GM03348 (cell line): ENCODE measurements around the gene C1orf174.

Experiments
- DNase-seq: peaks from one replicate; pipeline ENCODE4 v3.0.0; 2012; ENCODE audit warnings: low spot score

C1orf174 gene

GRCh38 chr1:3900150-3900968, at the start of gene C1orf174:
C1orf174 (minus strand) TSS chr1:3900272; CDS start chr1:3900186, 86 bp downstream.
- DNase-seq = peak; percentile 99

- DNase-seq = no peak
Observed at GRCh38 chr1:3948344-3948743, 48.3 kb upstream of the C1orf174 start.

GRCh38 chr1:3945916-3946840, 46.1 kb upstream of the C1orf174 start:
- no peak for DNase-seq

DNA sequence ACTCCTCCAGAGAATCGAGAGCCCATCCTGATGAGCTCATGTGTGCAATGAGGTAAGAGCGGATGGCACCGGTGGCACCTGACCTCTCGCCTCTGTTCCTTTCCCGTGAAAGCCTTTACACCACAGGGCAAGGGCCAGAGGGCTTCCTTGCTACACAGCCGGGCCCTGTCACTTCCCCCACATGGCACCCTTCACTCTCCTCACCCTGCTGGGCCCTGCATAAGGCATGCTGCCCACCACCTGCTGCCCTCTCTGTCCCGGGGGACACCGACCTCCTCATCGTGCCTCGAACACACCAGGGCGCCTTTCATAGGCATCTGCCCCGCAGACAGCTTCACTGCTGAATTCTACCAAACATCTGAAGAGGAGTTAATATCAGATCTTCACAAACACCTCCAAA, 45.1 kb upstream of the C1orf174 start:
- DNase-seq = no peak

DNA sequence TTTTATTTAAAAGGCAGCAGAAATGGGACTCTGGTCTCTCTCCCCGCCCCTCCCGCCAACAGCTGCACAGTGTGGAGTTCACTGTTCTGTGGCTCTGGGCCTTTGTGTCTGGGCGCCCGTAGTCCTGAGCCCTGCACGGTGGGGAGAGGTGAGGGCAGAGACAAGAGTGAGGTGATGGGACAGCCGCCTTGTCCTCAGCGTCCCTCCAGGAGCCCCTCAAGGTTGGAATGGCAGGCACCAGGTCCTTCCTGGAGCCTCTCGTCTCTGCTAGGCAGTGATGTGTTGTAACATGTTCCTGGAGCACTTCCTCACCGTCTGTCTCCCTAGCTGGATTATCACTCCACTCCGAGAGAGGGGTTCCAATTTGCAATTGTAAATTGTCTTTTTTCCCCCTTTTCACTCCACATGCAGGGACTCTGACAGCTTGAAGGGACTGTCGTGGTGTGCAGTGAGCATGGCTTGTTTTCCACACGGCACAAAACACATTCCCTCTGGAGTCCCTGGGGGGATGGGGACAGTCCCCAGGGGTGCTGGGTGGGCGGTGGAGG, 44.6 kb upstream of the C1orf174 start:
- DNase-seq = no peak

DNA sequence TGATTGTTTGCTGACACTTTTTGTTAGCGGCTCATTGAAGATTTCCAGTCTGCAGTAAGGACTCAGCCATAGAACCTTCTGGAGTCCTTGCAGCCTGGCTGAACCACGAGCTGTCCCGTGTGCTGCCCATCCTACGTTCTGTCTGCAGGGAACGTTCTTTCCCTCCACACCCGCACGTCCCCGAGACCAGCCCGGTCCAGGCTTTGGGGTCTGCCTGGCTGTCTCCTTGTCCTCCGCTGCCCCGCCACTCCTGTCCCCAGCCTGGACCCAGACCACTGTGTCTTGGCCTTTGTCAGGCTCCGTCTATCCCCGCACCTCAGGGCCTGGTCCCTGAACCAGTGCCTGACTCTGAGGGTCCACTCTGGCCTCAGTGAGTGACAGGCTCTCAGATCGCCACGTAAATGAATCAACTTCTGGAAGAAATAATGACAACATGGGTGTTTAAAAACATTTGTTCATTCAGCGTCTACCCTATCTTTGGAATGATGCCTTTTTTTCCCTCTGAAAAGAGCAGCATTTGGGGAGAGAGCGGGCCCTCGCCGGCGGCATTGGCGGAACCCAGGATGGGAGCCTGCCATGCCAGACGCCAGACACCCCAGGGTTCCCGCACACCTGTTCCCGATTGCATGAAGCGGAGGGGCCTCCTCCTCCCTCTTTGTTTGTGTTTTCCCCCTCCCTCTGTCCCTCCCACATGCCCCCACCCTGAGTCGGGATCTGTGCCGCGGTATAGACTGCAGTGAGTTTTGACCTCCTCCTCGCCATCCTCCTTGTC, 43.9 kb upstream of the C1orf174 start:
- no peak for DNase-seq

- no peak for DNase-seq
Observed at GRCh38 chr1:3943123-3943431, 43.0 kb upstream of the C1orf174 start.

- no peak for DNase-seq
Observed at GRCh38 chr1:3942416-3943122, 42.5 kb upstream of the C1orf174 start.

DNA sequence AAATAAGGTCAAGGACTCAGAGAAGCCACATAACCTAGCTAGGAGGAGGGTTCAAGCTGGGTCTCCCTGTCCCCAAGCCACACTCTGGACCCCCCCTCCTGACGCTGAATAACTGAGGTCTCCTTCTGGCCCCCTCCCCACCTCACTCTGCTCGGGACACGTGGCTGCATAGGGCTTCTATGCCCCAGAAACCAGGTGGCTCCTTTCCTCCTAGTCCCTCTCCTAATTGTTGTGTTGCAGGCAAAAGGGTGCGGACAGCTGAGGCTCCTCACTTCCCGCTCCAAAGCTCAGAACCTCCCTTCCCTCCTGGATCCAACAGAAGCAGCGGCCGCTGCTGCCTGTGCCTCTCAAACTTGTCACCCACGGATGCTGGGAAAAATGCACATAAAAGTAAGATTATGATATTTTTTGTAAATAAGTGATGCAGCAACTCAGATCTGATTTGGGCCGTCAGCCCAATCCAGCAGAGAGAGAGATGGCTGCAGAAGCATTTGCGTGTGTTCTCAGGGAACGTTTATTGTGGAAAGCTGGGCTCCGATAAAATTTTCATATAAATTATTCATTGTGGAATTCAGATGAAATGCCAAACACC, 40.8 kb upstream of the C1orf174 start:
- no peak for DNase-seq

DNA sequence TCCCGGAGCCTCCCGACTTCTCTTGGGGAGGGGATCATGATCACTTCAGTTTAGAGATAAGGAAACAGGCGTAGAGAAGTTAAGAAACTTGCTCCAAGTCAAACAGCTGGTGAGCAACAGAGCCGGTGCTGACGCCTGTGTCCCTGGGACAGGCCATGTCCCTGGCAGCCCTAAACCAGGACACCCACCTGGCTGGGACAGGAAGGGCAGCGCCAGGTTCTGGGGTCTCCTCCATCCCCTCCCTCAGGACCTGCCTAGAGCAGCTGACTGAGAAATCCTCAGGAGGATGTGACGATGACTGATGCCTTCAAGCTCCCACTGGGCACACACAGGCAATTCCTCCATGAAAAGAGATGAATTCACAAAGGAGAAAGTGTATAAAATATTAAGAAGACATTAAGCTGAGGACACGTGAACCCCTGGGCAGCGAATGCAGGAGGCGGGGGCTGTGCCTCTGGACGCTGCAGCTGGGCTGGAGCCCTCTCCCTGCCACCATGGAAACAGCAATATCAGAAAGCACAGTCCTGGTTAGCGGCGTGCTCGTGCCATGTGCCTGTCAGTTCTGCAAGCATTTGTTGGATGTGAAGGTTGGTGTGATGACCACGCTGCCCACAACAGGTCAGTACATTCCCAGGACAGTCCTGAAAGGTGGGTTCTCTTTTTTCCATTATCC, 40.1 kb upstream of the C1orf174 start:
- DNase-seq = no peak

DNA sequence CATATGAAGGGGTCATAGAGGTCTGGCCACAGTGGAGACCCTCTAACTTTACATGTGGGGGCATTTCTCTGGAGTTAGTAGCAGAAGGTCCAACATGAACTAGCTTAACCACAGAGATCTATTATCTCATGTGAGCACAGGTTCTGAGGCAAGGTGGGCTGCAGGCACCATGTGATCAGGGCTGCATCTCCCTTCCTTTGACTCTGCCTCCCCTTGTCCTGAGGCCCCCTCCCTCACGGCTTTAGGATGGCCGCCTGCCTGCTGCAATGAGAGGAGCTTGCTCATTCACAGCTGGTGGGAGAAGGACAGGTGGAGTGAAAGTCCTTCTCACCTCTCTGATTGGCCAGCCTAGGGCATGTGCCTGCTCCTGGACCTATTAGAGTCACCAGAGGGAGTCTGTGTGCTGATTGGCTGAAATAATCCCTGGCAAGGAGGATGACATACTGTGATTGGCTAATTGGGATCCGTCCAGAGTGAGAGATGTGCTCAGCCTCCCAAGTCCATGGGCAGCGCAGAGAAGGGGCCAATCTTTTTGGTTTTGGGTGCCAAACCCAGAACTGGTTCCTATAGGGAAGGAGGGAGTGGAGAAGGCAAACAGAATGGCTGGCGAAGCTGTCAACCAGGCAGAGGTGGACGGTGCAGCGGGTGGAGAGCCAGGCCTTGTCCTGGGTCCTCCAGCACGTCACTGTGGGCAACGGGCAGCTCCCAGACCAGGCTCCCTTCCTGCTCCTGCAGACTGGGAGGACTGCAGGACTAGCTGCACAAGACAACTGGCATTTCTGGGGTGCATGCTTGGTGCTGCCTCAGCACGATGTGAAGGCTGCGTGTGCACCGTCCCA, 39.4 kb upstream of the C1orf174 start:
- no peak for DNase-seq

- DNase-seq = no peak
Observed at GRCh38 chr1:3932156-3932919, 32.3 kb upstream of the C1orf174 start.

DNA sequence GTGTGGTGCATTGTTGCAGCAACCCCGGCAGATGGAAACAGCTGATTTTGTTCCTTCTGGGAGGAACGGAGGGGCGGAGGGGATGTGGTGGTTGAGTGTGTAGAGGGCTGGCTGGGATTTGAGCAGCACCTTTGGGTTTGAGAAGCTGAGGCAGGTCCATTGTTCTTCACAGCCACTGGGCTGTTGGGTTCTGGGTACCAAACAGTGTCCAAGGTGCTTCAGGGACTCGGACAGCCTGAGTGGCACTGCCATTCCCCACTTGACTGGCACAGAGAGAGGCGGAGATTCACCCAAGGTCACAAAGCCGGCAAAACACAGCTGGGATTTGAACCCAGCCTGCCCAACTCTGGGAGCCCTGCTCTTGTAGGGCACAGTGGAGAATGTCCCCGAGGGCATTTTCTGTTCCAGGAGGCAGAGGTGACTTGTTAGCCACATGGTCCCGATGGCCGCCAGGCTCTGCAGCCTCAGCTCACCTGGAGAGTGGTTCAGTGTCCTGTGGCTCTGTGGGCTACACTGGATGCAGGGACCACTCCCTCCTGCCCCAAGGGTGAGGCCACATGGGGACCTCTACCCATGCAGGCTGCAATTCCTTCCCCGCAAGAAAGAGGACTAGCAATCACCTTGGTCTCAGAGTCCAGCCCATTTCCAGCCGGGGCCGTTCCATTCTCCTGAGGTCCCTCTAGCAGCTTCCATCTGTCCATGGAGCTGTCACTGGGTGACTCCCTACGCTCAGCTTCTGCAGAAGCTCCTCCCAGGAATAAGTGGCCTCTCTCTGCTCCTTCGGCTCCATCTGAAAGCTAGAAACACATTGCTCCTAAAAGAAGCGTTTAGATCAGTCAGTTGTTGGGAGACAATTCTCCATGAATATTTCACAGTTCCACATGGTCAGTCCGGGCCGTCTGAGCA, 31.2 kb upstream of the C1orf174 start:
- DNase-seq = no peak

GRCh38 chr1:3930301-3931006, 30.4 kb upstream of the C1orf174 start:
- no peak for DNase-seq

GRCh38 chr1:3929126-3929525, 29.1 kb upstream of the C1orf174 start:
- DNase-seq = no peak

GRCh38 chr1:3928586-3928985, 28.5 kb upstream of the C1orf174 start:
- no peak for DNase-seq

GRCh38 chr1:3926956-3927355, 26.9 kb upstream of the C1orf174 start:
- no peak for DNase-seq
